Vagina (tissue), 2 donors: ENCODE data around the gene APCDD1L. TPM values are rescaled to one million over a fixed set of nuclear protein-coding genes. Genes with fewer than 3 reads are reported as not detected.

Source experiments
- DNase-seq, 2 donors: peaks; one replicate each; pipeline ENCODE4 v3.0.0-alpha.2; 2017; ENCODE audit errors: extremely low spot score in 2 of 2
- H3K27ac ChIP-seq: fragments of 200-600 bp; sonication (generic); one replicate; pipeline ENCODE4 v1.5.1; 2019
- H3K27me3 ChIP-seq: fragments of 200-600 bp; sonication (generic); one replicate; pipeline ENCODE4 v1.5.1; 2019
- H3K36me3 ChIP-seq, 2 donors: fragments of 200-600 bp; sonication (generic); one replicate each; pipeline ENCODE4 v1.5.1; 2017 to 2019
- H3K4me1 ChIP-seq: fragments of 200-600 bp; sonication (generic); one replicate; pipeline ENCODE4 v1.5.1; 2019
- H3K4me3 ChIP-seq, 2 donors: fragments of 200-600 bp; sonication (generic); 1 replicate in 1 of 2; 2 replicates in 1 of 2; pipeline ENCODE4 v1.5.1; 2016 to 2019
- H3K9me3 ChIP-seq: fragments of 200-600 bp; sonication (generic); one replicate; pipeline ENCODE4 v1.5.1; 2019
- CTCF ChIP-seq, 3 experiments: fragments of 450-650 bp in 2 of 3; fragments of 200-600 bp in 1 of 3; sonication (generic) in 1 of 3; IDR thresholded peaks; one replicate each; pipeline ENCODE4 v1.5.1; 2017 to 2019; ENCODE audit warnings: antibody characterized with exemption in 3 of 3, mild to moderate bottlenecking in 2 of 3, moderate library complexity in 2 of 3
- POLR2A ChIP-seq, 2 donors: fragments of 450-650 bp; IDR thresholded peaks; one replicate each; pipeline ENCODE4 v1.6.1; 2017; ENCODE audit warnings: antibody characterized with exemption in 2 of 2, mild to moderate bottlenecking in 2 of 2, moderate library complexity in 2 of 2
- POLR2AphosphoS5 ChIP-seq, 2 donors: sonication (generic); formaldehyde crosslinking; IDR thresholded peaks; one replicate each; pipeline ENCODE4 v1.9.0; 2017; ENCODE audit warnings: antibody characterized with exemption in 2 of 2, mild to moderate bottlenecking in 2 of 2, low read depth in 1 of 2; ENCODE audit not compliant: insufficient read depth in 1 of 2
- intact Hi-C: fragments of 100-400 bp; cut with DNase I; formaldehyde crosslinking; loops from one replicate; pipeline ENCODE4 v1.15.1; 2023
- total RNA-seq: library from RNA; depleted of rRNA; stranded (reverse); fragments of >200 nt; gene quantifications from one replicate; pipeline ENCODE4 v1.2.3, GENCODE V29; 2016

APCDD1L gene
- total RNA-seq, 1 donor from 2014 or later, result 0.98 TPM

- no peak for TF ChIP-seq POLR2AphosphoS5 (IDR thresholded peaks at IDR 0.05; ENCODE audit: insufficient read depth in 1 of 2, low read depth in 1 of 2)
- no peak for TF ChIP-seq CTCF (IDR thresholded peaks at IDR 0.05)
- TF ChIP-seq POLR2A (IDR thresholded peaks at IDR 0.05), result no peak
- Histone ChIP-seq H3K36me3 (no peaks in the 10 kb centered on the region), H3K27ac (no peak overlapping the region), H3K27me3 (no peaks in the 10 kb centered on the region), H3K9me3 (no peaks in the 10 kb centered on the region), H3K4me3 (no peak overlapping the region), H3K4me1 (peaks cover 13% of the 10 kb centered on the region)
- intact Hi-C loops, result no loop called here
- peak in 1 of 2 donors; percentile 49 for DNase-seq
Observed at GRCh38 chr20:58547623-58548475, 32.6 kb upstream of the APCDD1L start.

DNA sequence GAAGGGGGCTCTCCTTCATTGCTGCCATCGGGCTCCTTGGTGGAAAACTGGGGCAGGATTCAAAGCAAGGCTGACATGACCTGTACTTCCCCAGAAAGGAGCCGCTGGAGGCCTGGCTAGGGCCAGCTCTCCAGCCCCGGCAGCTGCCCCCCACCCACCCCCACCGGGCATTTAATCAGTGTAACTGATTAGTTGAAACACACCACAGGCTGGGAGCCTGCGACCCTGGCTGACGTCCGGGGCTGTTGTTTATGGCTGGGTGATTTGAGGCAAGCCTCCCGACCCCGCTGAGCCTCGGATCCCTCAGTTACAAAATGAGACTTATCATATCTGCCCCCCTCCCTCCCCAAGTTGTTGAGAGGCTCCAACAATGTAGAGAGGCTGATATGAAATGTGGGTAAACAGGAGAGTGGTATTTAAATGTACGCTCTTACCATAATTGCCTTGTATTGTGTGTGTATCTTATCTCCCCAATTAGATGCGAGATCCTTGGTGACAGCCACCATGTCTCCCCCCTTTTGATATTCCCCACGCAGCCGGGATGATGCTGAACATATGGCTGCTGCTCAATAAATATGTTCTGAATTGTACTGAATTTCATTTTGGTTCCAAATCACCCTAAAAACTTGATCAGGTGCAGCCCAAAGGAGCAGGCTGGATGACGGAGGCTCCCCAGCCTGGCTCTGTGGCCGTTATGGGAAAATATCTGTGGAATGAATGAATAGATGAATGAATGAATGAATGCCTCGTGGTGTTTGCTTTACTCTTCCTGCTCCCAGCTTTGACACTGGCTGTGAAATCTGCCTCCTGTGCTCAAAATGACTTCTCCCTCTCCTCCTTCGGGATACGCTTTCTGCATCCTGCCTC, 31.8 kb upstream of the APCDD1L start:
- no peak for TF ChIP-seq CTCF (IDR thresholded peaks at IDR 0.05)
- no peak for TF ChIP-seq POLR2A (IDR thresholded peaks at IDR 0.05)
- TF ChIP-seq POLR2AphosphoS5 (IDR thresholded peaks at IDR 0.05; ENCODE audit: insufficient read depth in 1 of 2, low read depth in 1 of 2), result no peak
- H3K27me3 ChIP-seq, result no peaks in the 10 kb centered on the region
- H3K36me3 ChIP-seq, result no peaks in the 10 kb centered on the region
- DNase-seq, result peak in 1 of 2 donors; percentile 40
- no peak overlapping the region for H3K27ac ChIP-seq
- H3K4me1 ChIP-seq, result peaks cover 13% of the 10 kb centered on the region
- H3K4me3 ChIP-seq, result no peak overlapping the region
- no peaks in the 10 kb centered on the region for H3K9me3 ChIP-seq
- intact Hi-C loops, result no loop called here

GRCh38 chr20:58546416-58546711, 31.2 kb upstream of the APCDD1L start:
- intact Hi-C loops, result no loop called here
- Histone ChIP-seq H3K36me3 (no peaks in the 10 kb centered on the region), H3K4me3 (no peak overlapping the region), H3K9me3 (no peaks in the 10 kb centered on the region), H3K27ac (no peak overlapping the region), H3K4me1 (peaks cover 13% of the 10 kb centered on the region), H3K27me3 (no peaks in the 10 kb centered on the region)
- peak; percentile 10 to 90 for DNase-seq
- TF ChIP-seq POLR2AphosphoS5 (IDR thresholded peaks at IDR 0.05; ENCODE audit: insufficient read depth in 1 of 2, low read depth in 1 of 2) (no peak), CTCF (IDR thresholded peaks at IDR 0.05) (no peak), POLR2A (IDR thresholded peaks at IDR 0.05) (no peak)

- intact Hi-C loops, result no loop called here
- Histone ChIP-seq H3K4me3 (no peak overlapping the region), H3K27ac (no peak overlapping the region), H3K36me3 (no peaks in the 10 kb centered on the region), H3K4me1 (peaks cover 11% of the 10 kb centered on the region), H3K9me3 (no peaks in the 10 kb centered on the region), H3K27me3 (no peaks in the 10 kb centered on the region)
- DNase-seq, result peak in 1 of 2 donors; percentile 25
- no peak for TF ChIP-seq POLR2A (IDR thresholded peaks at IDR 0.05)
- TF ChIP-seq POLR2AphosphoS5 (IDR thresholded peaks at IDR 0.05; ENCODE audit: insufficient read depth in 1 of 2, low read depth in 1 of 2), result no peak
- TF ChIP-seq CTCF (IDR thresholded peaks at IDR 0.05), result no peak
Observed at GRCh38 chr20:58545565-58546415, 30.6 kb upstream of the APCDD1L start.
